Mucosa of descending colon (tissue), 3 donors: ENCODE results near the gene CREB3L1. TPM values are rescaled to one million over a fixed set of nuclear protein-coding genes. Genes with fewer than 3 reads are reported as not detected.
A peak's percentile ranks its signal among the peaks of the same experiment; 100 is the strongest.

Experiments
- ATAC-seq: fragments of 200-7000 bp; cut with Tn5 transposase; one replicate; pipeline ENCODE4 v1.9.1; 2020; ENCODE audit warnings: mild to moderate bottlenecking, moderate library complexity
- DNase-seq, 3 donors: peaks; one replicate each; pipeline ENCODE4 v3.0.0-alpha.2; 2020
- H3K36me3 ChIP-seq: fragments of 200-600 bp; one replicate; pipeline ENCODE4 v1.8.0; 2021; ENCODE audit warnings: low read depth, mild to moderate bottlenecking
- H3K4me1 ChIP-seq: fragments of 200-600 bp; one replicate; pipeline ENCODE4 v1.8.0; 2021; ENCODE audit warnings: low read depth, mild to moderate bottlenecking
- H3K4me3 ChIP-seq: fragments of 200-600 bp; one replicate; pipeline ENCODE4 v1.8.0; 2021; ENCODE audit warnings: mild to moderate bottlenecking
- H3K9me3 ChIP-seq: fragments of 200-600 bp; one replicate; pipeline ENCODE4 v1.8.0; 2021; ENCODE audit warnings: mild to moderate bottlenecking
- CTCF ChIP-seq: fragments of 200-600 bp; IDR thresholded peaks from one replicate; pipeline ENCODE4 v1.8.0; 2022; ENCODE audit warnings: antibody characterized with exemption, mild to moderate bottlenecking
- intact Hi-C, 2 donors: fragments of 100-400 bp; cut with DNase I in 1 of 2; cut with micrococcal nuclease in 1 of 2; formaldehyde crosslinking; loops; one replicate each; pipeline versions ENCODE4 v1.11.0 to v1.11.1; 2022; cut with DNase I, micrococcal nuclease
- long read RNA-seq, 2 donors: library from polyadenylated mRNA; unstranded; transcript quantifications; one replicate each; pipeline ENCODE4 v2.0.0, GENCODE V29; 2019 to 2021
- total RNA-seq, 3 donors: library from RNA; stranded (reverse); fragmentation: NEBNext Ultra II Directional in 2 of 3; extraction: Animal tissue kit (Norgen Biotek cat#: 25700) in 2 of 3; gene quantifications; one replicate each; pipeline versions ENCODE4 v1.2.1 to v1.2.4, GENCODE V29; 2021 to 2023
- donor health status: DM: no; HTN: no; CAD: no; lungs with moderate emphysema.
- donor health status: DM: no; HTN: no; CAD: no.
- donor health status: DM: no; HTN: yes; CAD: no.

CREB3L1 gene
- total RNA-seq, result 100 to 1,000 TPM in 2 of 3 donors, 10 to 100 TPM in 1; 52.7 to 140 (median 108) TPM
- long read RNA-seq, donor 1, transcript CREB3L1-206 (12 exons, 2,687 nt), result major isoform, 22 of 32 reads
- long read RNA-seq, donor 1, partial matches to known transcripts, result 8 of 32 reads
- long read RNA-seq, donor 1, other reads (novel, unspliced or antisense), result 2 of 32 reads
- long read RNA-seq, donor 2, partial matches to known transcripts, result 3 of 7 reads
- long read RNA-seq, donor 2, other reads (novel, unspliced or antisense), result 4 of 7 reads

- TF ChIP-seq CTCF, result no peak
- H3K36me3 ChIP-seq, result no peaks in the 10 kb centered on the region
- H3K4me3 ChIP-seq, result peak within 1 kb of the TSS; percentile 55
- H3K4me1 ChIP-seq, result peaks cover 59% of the 10 kb centered on the region
- no peaks in the 10 kb centered on the region for H3K9me3 ChIP-seq
- ATAC-seq (peak; percentile 23), DNase-seq (peak; percentile 80 to 89 (median 84))
- intact Hi-C loops, result no loop called here
Measured at GRCh38 chr11:46277622-46278386, at the start of gene CREB3L1. Gene CREB3L1 (plus strand): TSS chr11:46277662. CDS start chr11:46278112, 450 bp downstream.

GRCh38 chr11:46229230-46229629, 48.2 kb upstream of the CREB3L1 start:
- H3K4me3 ChIP-seq, result no peak overlapping the region
- no peaks in the 10 kb centered on the region for H3K4me1 ChIP-seq
- TF ChIP-seq CTCF, result no peak
- intact Hi-C loops, result no loop called here
- no peaks in the 10 kb centered on the region for H3K36me3 ChIP-seq
- H3K9me3 ChIP-seq, result no peaks in the 10 kb centered on the region
- no peak for DNase-seq
- ATAC-seq, result no peak

GRCh38 chr11:46234311-46234710, 43.2 kb upstream of the CREB3L1 start:
- no peak for TF ChIP-seq CTCF
- intact Hi-C loops, result no loop called here

GRCh38 chr11:46235777-46236688, 41.4 kb upstream of the CREB3L1 start:
- DNase-seq (no peak), ATAC-seq (no peak)
- Histone ChIP-seq H3K9me3 (no peaks in the 10 kb centered on the region), H3K36me3 (no peaks in the 10 kb centered on the region), H3K4me1 (peaks cover 12% of the 10 kb centered on the region), H3K4me3 (no peak overlapping the region)
- intact Hi-C loops, result loop anchor here in 1 of 2 donors (5.0 kb wide), 1 partner anchor 71 kb away; no protein-coding TSS in a partner anchor
- no peak for TF ChIP-seq CTCF

More at GRCh38 chr11:46234311-46234710, 43.2 kb upstream of the CREB3L1 start:
- H3K4me3 ChIP-seq, result no peak overlapping the region
- no peak for ATAC-seq
- H3K4me1 ChIP-seq, result peaks cover 12% of the 10 kb centered on the region
- no peaks in the 10 kb centered on the region for H3K9me3 ChIP-seq
- DNase-seq, result no peak
- no peaks in the 10 kb centered on the region for H3K36me3 ChIP-seq

- Histone ChIP-seq H3K4me3 (no peak overlapping the region), H3K36me3 (no peaks in the 10 kb centered on the region)
- ATAC-seq, result no peak
Measured at GRCh38 chr11:46236918-46237247, 40.6 kb upstream of the CREB3L1 start.

More at GRCh38 chr11:46236918-46237247, 40.6 kb upstream of the CREB3L1 start:
- TF ChIP-seq CTCF, result no peak
- intact Hi-C loops, result loop anchor here in 1 of 2 donors (5.0 kb wide), 1 partner anchor 70 kb away; no protein-coding TSS in a partner anchor
- H3K9me3 ChIP-seq, result no peaks in the 10 kb centered on the region
- no peak for DNase-seq
- H3K4me1 ChIP-seq, result peaks cover 12% of the 10 kb centered on the region
